Neural cell (in vitro differentiated cells): Measurements from ENCODE around the gene AFAP1L1. TPM values are rescaled to one million over a fixed set of nuclear protein-coding genes. Genes with fewer than 3 reads are reported as not detected.

Experiments used
- H2AFZ ChIP-seq: fragments of 200-600, 300-800 bp; sonication (generic), shearing (Covaris generic); 2 replicates; pipeline ENCODE4 v1.6.0; 2014; ENCODE audit warnings: low read depth, mild to moderate bottlenecking, antibody characterized with exemption, low read length, moderate library complexity
- H3F3A ChIP-seq: fragments of 200-600 bp; shearing (Covaris generic); 2 replicates; pipeline ENCODE4 v1.6.1; 2016; ENCODE audit warnings: mild to moderate bottlenecking, moderate library complexity, mixed read lengths, antibody characterized with exemption, low read length; ENCODE audit not compliant: insufficient read depth, poor library complexity, severe bottlenecking
- H3K27ac ChIP-seq: fragments of 200-600, 300-800 bp; sonication (generic), shearing (Covaris generic); 2 replicates; pipeline ENCODE4 v1.5.1; 2014; ENCODE audit warnings: mild to moderate bottlenecking, low read length, moderate library complexity
- H3K27me3 ChIP-seq: fragments of 300-800, 200-600 bp; sonication (generic), shearing (Covaris generic); 2 replicates; pipeline ENCODE4 v1.6.0; 2014; ENCODE audit warnings: mild to moderate bottlenecking, low read depth, low read length, moderate library complexity; ENCODE audit not compliant: insufficient read depth
- H3K36me3 ChIP-seq: fragments of 300-800, 200-600 bp; sonication (generic), shearing (Covaris generic); 2 replicates; pipeline ENCODE4 v1.5.1; 2014; ENCODE audit warnings: mild to moderate bottlenecking, antibody characterized with exemption, low read length, moderate library complexity; ENCODE audit not compliant: insufficient read depth
- H3K4me2 ChIP-seq: fragments of 300-800, 200-600 bp; sonication (generic), shearing (Covaris generic); 2 replicates; pipeline ENCODE4 v1.6.0; 2014; ENCODE audit warnings: mild to moderate bottlenecking, low read length
- H3K4me3 ChIP-seq: fragments of 300-800, 200-600 bp; sonication (generic), shearing (Covaris generic); 2 replicates; pipeline ENCODE4 v1.5.1; 2014; ENCODE audit warnings: mild to moderate bottlenecking, low read length, moderate library complexity
- H3K79me2 ChIP-seq: fragments of 200-600 bp; shearing (Covaris generic); replicated peaks from 2 replicates; pipeline ENCODE4 v1.6.0; 2014; ENCODE audit warnings: mild to moderate bottlenecking, low read length, moderate library complexity; ENCODE audit not compliant: insufficient read depth
- H3K9ac ChIP-seq: fragments of 300-800, 200-600 bp; sonication (generic), shearing (Covaris generic); 2 replicates; pipeline ENCODE4 v1.6.1; 2016; ENCODE audit warnings: mild to moderate bottlenecking, low read length, mixed read lengths
- H3K9me2 ChIP-seq: fragments of 200-600 bp; shearing (Covaris generic); 2 replicates; pipeline ENCODE4 v1.6.1; 2016; ENCODE audit warnings: mild to moderate bottlenecking, low read length, mixed read lengths; ENCODE audit not compliant: insufficient read depth
- H3K9me3 ChIP-seq: fragments of 200-600, 300-800 bp; sonication (generic), shearing (Covaris generic); 2 replicates; pipeline ENCODE4 v1.6.1; 2016; ENCODE audit warnings: mild to moderate bottlenecking, mixed run types, low read length, moderate library complexity, mixed read lengths
- H4K20me1 ChIP-seq: fragments of 200-600 bp; shearing (Covaris generic); 2 replicates; pipeline ENCODE4 v1.6.1; 2016; ENCODE audit warnings: mild to moderate bottlenecking, mixed run types; ENCODE audit not compliant: insufficient read depth
- EP300 ChIP-seq: fragments of 450-650 bp; conservative IDR thresholded peaks from 2 replicates; pipeline ENCODE4 v1.6.1; 2014; ENCODE audit warnings: antibody characterized with exemption, mild to moderate bottlenecking, moderate library complexity; ENCODE audit not compliant: poor library complexity, severe bottlenecking
- EZH2 ChIP-seq: fragments of 200-600, 300-800 bp; shearing (Covaris generic), sonication (generic); IDR thresholded peaks from 2 replicates; pipeline ENCODE4 v1.6.1; 2014; ENCODE audit warnings: antibody characterized with exemption, low read length, borderline replicate concordance, mild to moderate bottlenecking; ENCODE audit not compliant: insufficient read depth, poor library complexity, severe bottlenecking
- MXI1 ChIP-seq: fragments of 450-650 bp; conservative IDR thresholded peaks from 2 replicates; pipeline ENCODE4 v1.6.1; 2014; ENCODE audit warnings: antibody characterized with exemption, mild to moderate bottlenecking; ENCODE audit not compliant: poor library complexity, severe bottlenecking
- POLR2AphosphoS5 ChIP-seq: IDR thresholded peaks from 2 replicates; pipeline ENCODE4 v1.6.1; 2012
- RAD21 ChIP-seq: fragments of 450-650 bp; conservative IDR thresholded peaks from 2 replicates; pipeline ENCODE4 v1.6.1; 2014; ENCODE audit warnings: antibody characterized with exemption, mild to moderate bottlenecking, moderate library complexity
- REST ChIP-seq: IDR thresholded peaks from 2 replicates; pipeline ENCODE4 v1.6.1; 2012; ENCODE audit warnings: borderline replicate concordance
- SMC3 ChIP-seq: fragments of 450-650 bp; conservative IDR thresholded peaks from 2 replicates; pipeline ENCODE4 v1.6.1; 2014; ENCODE audit warnings: antibody characterized with exemption, mild to moderate bottlenecking, moderate library complexity; ENCODE audit not compliant: poor library complexity
- TAF1 ChIP-seq: IDR thresholded peaks from 2 replicates; pipeline ENCODE4 v1.6.1; 2012; ENCODE audit warnings: low read depth
- polyA plus RNA-seq: library from polyadenylated mRNA; depleted of rRNA; stranded (reverse); fragments of >200 nt; gene quantifications from 2 replicates; pipeline ENCODE4 v1.2.3, GENCODE V29; 2014
- TF ChIP-seq, protein P1 (sequence below): fragments of 450-650 bp; IDR thresholded peaks from 2 replicates; pipeline ENCODE4 v1.5.1; 2014; ENCODE audit warnings: antibody characterized with exemption, mild to moderate bottlenecking, moderate library complexity; ENCODE audit not compliant: poor library complexity, severe bottlenecking

The AFAP1L1 gene
- polyA plus RNA-seq, 1 donor from 2014 or later: not detected

- Histone ChIP-seq H3K4me2 (no peak overlapping the region), H3K9me2 (no peaks in the 10 kb centered on the region), H3K4me3 (no peak overlapping the region), H4K20me1 (no peaks in the 10 kb centered on the region), H3K27ac (no peak overlapping the region), H3K79me2 (no peaks in the 10 kb centered on the region), H3K9ac (no peak overlapping the region), H3F3A (no peaks in the 10 kb centered on the region), H3K27me3 (no peaks in the 10 kb centered on the region), H2AFZ (no peak overlapping the region), H3K36me3 (no peaks in the 10 kb centered on the region), H3K9me3 (no peaks in the 10 kb centered on the region)
- TF ChIP-seq POLR2AphosphoS5 (no peak), TAF1 (no peak), SMC3 (no peak), EP300 (no peak), RAD21 (no peak), EZH2 (no peak), MXI1 (no peak), REST (no peak)
- TF ChIP-seq, protein P1, sequence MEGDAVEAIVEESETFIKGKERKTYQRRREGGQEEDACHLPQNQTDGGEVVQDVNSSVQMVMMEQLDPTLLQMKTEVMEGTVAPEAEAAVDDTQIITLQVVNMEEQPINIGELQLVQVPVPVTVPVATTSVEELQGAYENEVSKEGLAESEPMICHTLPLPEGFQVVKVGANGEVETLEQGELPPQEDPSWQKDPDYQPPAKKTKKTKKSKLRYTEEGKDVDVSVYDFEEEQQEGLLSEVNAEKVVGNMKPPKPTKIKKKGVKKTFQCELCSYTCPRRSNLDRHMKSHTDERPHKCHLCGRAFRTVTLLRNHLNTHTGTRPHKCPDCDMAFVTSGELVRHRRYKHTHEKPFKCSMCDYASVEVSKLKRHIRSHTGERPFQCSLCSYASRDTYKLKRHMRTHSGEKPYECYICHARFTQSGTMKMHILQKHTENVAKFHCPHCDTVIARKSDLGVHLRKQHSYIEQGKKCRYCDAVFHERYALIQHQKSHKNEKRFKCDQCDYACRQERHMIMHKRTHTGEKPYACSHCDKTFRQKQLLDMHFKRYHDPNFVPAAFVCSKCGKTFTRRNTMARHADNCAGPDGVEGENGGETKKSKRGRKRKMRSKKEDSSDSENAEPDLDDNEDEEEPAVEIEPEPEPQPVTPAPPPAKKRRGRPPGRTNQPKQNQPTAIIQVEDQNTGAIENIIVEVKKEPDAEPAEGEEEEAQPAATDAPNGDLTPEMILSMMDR: no peak
Measured at GRCh38 chr5:149298163-149298562, 26.5 kb downstream of the AFAP1L1 start.

DNA sequence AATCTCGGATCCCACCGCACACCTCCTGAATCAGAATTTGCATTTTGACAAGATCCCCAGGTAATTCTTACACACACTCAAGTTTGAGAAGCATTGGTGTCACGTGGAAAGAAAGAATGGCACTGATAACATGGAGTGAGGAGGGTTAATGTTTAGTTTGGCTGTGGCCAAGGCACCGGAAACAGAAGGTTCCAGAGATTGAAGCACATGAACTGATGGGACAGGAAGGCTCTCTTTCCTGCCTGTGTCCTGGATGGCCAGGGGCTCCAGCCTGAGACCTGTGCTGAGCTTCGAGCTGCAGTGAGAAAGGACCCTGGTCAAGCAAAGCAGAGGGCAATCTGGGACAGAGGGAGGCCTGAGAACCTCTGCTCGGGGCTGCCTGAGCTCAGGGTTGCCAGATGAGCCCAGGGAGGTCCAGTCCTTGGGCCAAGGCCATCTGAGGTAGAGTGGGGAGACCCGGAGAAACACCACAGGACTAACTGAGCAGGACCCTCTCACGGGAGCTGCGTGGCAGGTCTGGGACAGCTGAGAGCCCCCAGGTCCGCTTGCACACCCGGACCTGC lies 27.3 kb downstream of the AFAP1L1 start:
- no peaks in the 10 kb centered on the region for H3F3A ChIP-seq
- no peaks in the 10 kb centered on the region for H3K36me3 ChIP-seq
- no peak overlapping the region for H3K9ac ChIP-seq
- no peak overlapping the region for H3K4me3 ChIP-seq
- no peak overlapping the region for H3K27ac ChIP-seq
- no peak overlapping the region for H3K4me2 ChIP-seq
- H3K27me3 ChIP-seq: no peaks in the 10 kb centered on the region
- TF ChIP-seq EP300 (no peak), SMC3 (no peak), EZH2 (no peak)
- H3K9me2 ChIP-seq: no peaks in the 10 kb centered on the region
- no peaks in the 10 kb centered on the region for H3K79me2 ChIP-seq
- H2AFZ ChIP-seq: no peak overlapping the region
- H3K9me3 ChIP-seq: no peaks in the 10 kb centered on the region
- no peaks in the 10 kb centered on the region for H4K20me1 ChIP-seq
